CD4-positive, CD25-positive, alpha-beta regulatory T cell (primary cell): ENCODE results near the gene HDGFL1. TPM values are rescaled to one million over a fixed set of nuclear protein-coding genes. Genes with fewer than 3 reads are reported as not detected.

Experiments used
- ATAC-seq, 2 donors: fragments of 150-1000 bp; cut with Tn5 transposase; one replicate each; pipeline ENCODE4 v1.10.0; 2021; ENCODE audit warnings: low read depth in 2 of 2, moderate number of reproducible peaks in 2 of 2, moderate library complexity in 1 of 2
- DNase-seq, 3 donors: peaks; one replicate each; pipeline versions ENCODE4 v3.0.0 to v3.0.0-alpha.2; 2012 to 2022; ENCODE audit warnings: mixed read lengths in 1 of 3
- H3K27ac ChIP-seq: one replicate; pipeline ENCODE4 v1.7.0; 2013; ENCODE audit warnings: mild to moderate bottlenecking, low read length; ENCODE audit not compliant: insufficient read depth, poor library complexity, severe bottlenecking
- H3K27me3 ChIP-seq: one replicate; pipeline ENCODE4 v1.7.0; 2013; ENCODE audit warnings: low read length; ENCODE audit not compliant: control insufficient read depth, insufficient read depth
- H3K36me3 ChIP-seq: one replicate; pipeline ENCODE4 v1.7.0; 2013; ENCODE audit warnings: mild to moderate bottlenecking, low read length, moderate library complexity; ENCODE audit not compliant: control insufficient read depth, insufficient read depth
- H3K4me1 ChIP-seq: 2 replicates; pipeline ENCODE4 v1.7.0; 2013; ENCODE audit warnings: mild to moderate bottlenecking, low read length; ENCODE audit not compliant: insufficient read depth, control insufficient read depth, poor library complexity, severe bottlenecking
- H3K4me3 ChIP-seq: one replicate; pipeline ENCODE4 v1.7.0; 2013; ENCODE audit warnings: low read depth, mild to moderate bottlenecking, low read length, moderate library complexity
- H3K9me3 ChIP-seq, 2 experiments: 1 replicate in 1 of 2; 2 replicates in 1 of 2; pipeline ENCODE4 v1.7.0; 2013; ENCODE audit warnings: low read length in 2 of 2, mild to moderate bottlenecking in 1 of 2, moderate library complexity in 1 of 2; ENCODE audit not compliant: control insufficient read depth in 2 of 2
- H3K27ac Mint-ChIP-seq, 3 donors: one replicate each; pipeline ENCODE4 v1.8.0; 2020 to 2022; ENCODE audit warnings: mild to moderate bottlenecking in 3 of 3, mixed read lengths in 3 of 3, moderate library complexity in 2 of 3
- H3K27me3 Mint-ChIP-seq: one replicate; pipeline ENCODE4 v1.8.0; 2022; ENCODE audit warnings: mild to moderate bottlenecking, mixed read lengths
- H3K36me3 Mint-ChIP-seq: one replicate; pipeline ENCODE4 v1.8.0; 2020; ENCODE audit warnings: mixed read lengths
- H3K4me1 Mint-ChIP-seq, 4 donors: one replicate each; pipeline ENCODE4 v1.8.0; 2020 to 2022; ENCODE audit warnings: mixed read lengths in 4 of 4, mild to moderate bottlenecking in 1 of 4
- H3K4me3 Mint-ChIP-seq, 4 donors: one replicate each; pipeline ENCODE4 v1.8.0; 2020 to 2022; ENCODE audit warnings: mild to moderate bottlenecking in 4 of 4, mixed read lengths in 4 of 4, moderate library complexity in 3 of 4
- H3K9me3 Mint-ChIP-seq, 7 donors: one replicate each; pipeline ENCODE4 v1.8.0; 2020 to 2022; ENCODE audit warnings: mixed read lengths in 7 of 7, mild to moderate bottlenecking in 3 of 7, moderate library complexity in 2 of 7
- polyA plus RNA-seq, 4 donors: library from polyadenylated mRNA; unstranded; fragments of 300-500 nt; fragmentation: Illumina TruSeq; gene quantifications; one replicate each; pipeline ENCODE4 v1.2.3, GENCODE V29; 2021
- total RNA-seq: library from RNA; stranded (reverse); gene quantifications from one replicate; pipeline ENCODE4 v1.2.3, GENCODE V29; 2022

The HDGFL1 gene
- total and polyA plus RNA-seq, 5 donors from 2014 or later, result not detected

GRCh38 chr6:22596011-22596410 lies 26.6 kb downstream of the HDGFL1 start:
- H3K36me3 Mint-ChIP-seq, result no peaks in the 10 kb centered on the region
- no peaks in the 10 kb centered on the region for H3K27me3 Mint-ChIP-seq
- ATAC-seq, result no peak

GRCh38 chr6:22598339-22598738 lies 29.0 kb downstream of the HDGFL1 start:
- Histone ChIP-seq H3K27ac (no peak overlapping the region), H3K36me3 (no peaks in the 10 kb centered on the region), H3K9me3 (peaks cover 0 to 5% of the 10 kb centered on the region in 2 experiments), H3K27me3 (no peaks in the 10 kb centered on the region), H3K4me1 (no peaks in the 10 kb centered on the region), H3K4me3 (no peak overlapping the region)
- Mint-ChIP-seq H3K36me3 (no peaks in the 10 kb centered on the region), H3K27me3 (no peaks in the 10 kb centered on the region), H3K4me3 (no peak overlapping the region), H3K4me1 (no peaks in the 10 kb centered on the region), H3K9me3 (peaks cover 0 to 15% (median 3%) of the 10 kb centered on the region in 7 donors), H3K27ac (no peak overlapping the region)
- ATAC-seq, result no peak
- DNase-seq, result no peak

More at GRCh38 chr6:22596011-22596410, 26.6 kb downstream of the HDGFL1 start:
- H3K27ac Mint-ChIP-seq, result no peak overlapping the region
- Histone ChIP-seq H3K27me3 (no peaks in the 10 kb centered on the region), H3K9me3 (no peaks in the 10 kb centered on the region), H3K36me3 (no peaks in the 10 kb centered on the region), H3K27ac (no peak overlapping the region), H3K4me1 (no peaks in the 10 kb centered on the region), H3K4me3 (no peak overlapping the region)
- no peak overlapping the region for H3K4me3 Mint-ChIP-seq
- no peak for DNase-seq
- no peaks in the 10 kb centered on the region for H3K4me1 Mint-ChIP-seq
- H3K9me3 Mint-ChIP-seq, result peaks cover 0 to 12% (median 3%) of the 10 kb centered on the region in 7 donors

- no peak overlapping the region for H3K27ac ChIP-seq
- Mint-ChIP-seq H3K27ac (no peak overlapping the region), H3K4me3 (no peak overlapping the region), H3K27me3 (no peaks in the 10 kb centered on the region), H3K9me3 (peaks cover 0 to 14% (median 1%) of the 10 kb centered on the region in 7 donors), H3K4me1 (no peaks in the 10 kb centered on the region), H3K36me3 (no peaks in the 10 kb centered on the region)
- H3K36me3 ChIP-seq, result no peaks in the 10 kb centered on the region
- no peaks in the 10 kb centered on the region for H3K4me1 ChIP-seq
- H3K27me3 ChIP-seq, result no peaks in the 10 kb centered on the region
- DNase-seq, result no peak
- H3K9me3 ChIP-seq, result peaks cover 0 to 5% of the 10 kb centered on the region in 2 experiments
- ATAC-seq, result no peak
- no peak overlapping the region for H3K4me3 ChIP-seq
Measured at GRCh38 chr6:22600059-22600458, 30.7 kb downstream of the HDGFL1 start.

- Mint-ChIP-seq H3K27me3 (no peaks in the 10 kb centered on the region), H3K27ac (no peak overlapping the region), H3K4me1 (no peaks in the 10 kb centered on the region), H3K9me3 (peaks cover 0 to 10% (median 1%) of the 10 kb centered on the region in 7 donors), H3K36me3 (no peaks in the 10 kb centered on the region), H3K4me3 (no peak overlapping the region)
- H3K9me3 ChIP-seq, result peaks cover 0 to 5% of the 10 kb centered on the region in 2 experiments
- no peak overlapping the region for H3K27ac ChIP-seq
- H3K27me3 ChIP-seq, result no peaks in the 10 kb centered on the region
- no peak overlapping the region for H3K4me3 ChIP-seq
- ATAC-seq, result no peak
- H3K36me3 ChIP-seq, result no peaks in the 10 kb centered on the region
- H3K4me1 ChIP-seq, result no peaks in the 10 kb centered on the region
- no peak for DNase-seq
Measured at GRCh38 chr6:22601984-22602383, 32.6 kb downstream of the HDGFL1 start.

- no peak for ATAC-seq
- Mint-ChIP-seq H3K36me3 (no peaks in the 10 kb centered on the region), H3K4me1 (no peaks in the 10 kb centered on the region), H3K27ac (no peak overlapping the region), H3K9me3 (peaks cover 0 to 8% (median 2%) of the 10 kb centered on the region in 7 donors), H3K4me3 (no peak overlapping the region), H3K27me3 (no peaks in the 10 kb centered on the region)
- Histone ChIP-seq H3K4me3 (no peak overlapping the region), H3K27ac (no peak overlapping the region), H3K4me1 (no peaks in the 10 kb centered on the region), H3K9me3 (peaks cover 0 to 5% of the 10 kb centered on the region in 2 experiments), H3K27me3 (no peaks in the 10 kb centered on the region), H3K36me3 (no peaks in the 10 kb centered on the region)
- no peak for DNase-seq
Measured at GRCh38 chr6:22605736-22606135, 36.4 kb downstream of the HDGFL1 start.

- no peaks in the 10 kb centered on the region for H3K4me1 ChIP-seq
- no peaks in the 10 kb centered on the region for H3K36me3 ChIP-seq
- no peaks in the 10 kb centered on the region for H3K9me3 ChIP-seq
- H3K27ac ChIP-seq, result no peak overlapping the region
- peaks cover 0 to 12% (median 3%) of the 10 kb centered on the region in 7 donors for H3K9me3 Mint-ChIP-seq
- no peak overlapping the region for H3K27ac Mint-ChIP-seq
- H3K27me3 Mint-ChIP-seq, result no peaks in the 10 kb centered on the region
- DNase-seq (no peak), ATAC-seq (no peak)
- H3K27me3 ChIP-seq, result no peaks in the 10 kb centered on the region
- no peaks in the 10 kb centered on the region for H3K36me3 Mint-ChIP-seq
- H3K4me3 ChIP-seq, result no peak overlapping the region
- H3K4me3 Mint-ChIP-seq, result no peak overlapping the region
- H3K4me1 Mint-ChIP-seq, result no peaks in the 10 kb centered on the region
Measured at GRCh38 chr6:22610127-22610526, 40.8 kb downstream of the HDGFL1 start.

- no peak for DNase-seq
- Mint-ChIP-seq H3K27me3 (no peaks in the 10 kb centered on the region), H3K9me3 (peaks cover 0 to 8% (median 3%) of the 10 kb centered on the region in 7 donors), H3K27ac (no peak overlapping the region), H3K4me1 (no peaks in the 10 kb centered on the region), H3K4me3 (no peak overlapping the region), H3K36me3 (no peaks in the 10 kb centered on the region)
- Histone ChIP-seq H3K36me3 (no peaks in the 10 kb centered on the region), H3K27me3 (no peaks in the 10 kb centered on the region), H3K27ac (no peak overlapping the region), H3K4me3 (no peak overlapping the region), H3K9me3 (no peaks in the 10 kb centered on the region), H3K4me1 (no peaks in the 10 kb centered on the region)
- no peak for ATAC-seq
Measured at GRCh38 chr6:22612236-22612635, 42.9 kb downstream of the HDGFL1 start.

- H3K27me3 Mint-ChIP-seq, result no peaks in the 10 kb centered on the region
- H3K27me3 ChIP-seq, result no peaks in the 10 kb centered on the region
- H3K27ac ChIP-seq, result no peak overlapping the region
- no peaks in the 10 kb centered on the region for H3K9me3 ChIP-seq
- no peak overlapping the region for H3K27ac Mint-ChIP-seq
- H3K4me3 Mint-ChIP-seq, result no peak overlapping the region
- no peaks in the 10 kb centered on the region for H3K36me3 Mint-ChIP-seq
- H3K36me3 ChIP-seq, result no peaks in the 10 kb centered on the region
- no peaks in the 10 kb centered on the region for H3K4me1 Mint-ChIP-seq
- ATAC-seq, result no peak
- DNase-seq, result no peak
- H3K9me3 Mint-ChIP-seq, result peaks cover 0 to 8% (median 3%) of the 10 kb centered on the region in 7 donors
- H3K4me1 ChIP-seq, result no peaks in the 10 kb centered on the region
- no peak overlapping the region for H3K4me3 ChIP-seq
Measured at GRCh38 chr6:22613051-22613450, 43.7 kb downstream of the HDGFL1 start.
